ENCODE measurements around the gene CCSER1.

Gene CCSER1

GRCh38 chr4:91280551-91281290 lies 1153.5 kb downstream of the CCSER1 start:
- no peaks in the 10 kb centered on the region for H3K9me2 ChIP-seq (replicated peaks; ENCODE audit: low read depth, low read length)
- TF ChIP-seq CTCF (conservative IDR thresholded peaks at IDR 0.05; ENCODE audit: low read length) (no peak), EZH2phosphoT487 (IDR thresholded peaks at IDR 0.05; ENCODE audit: borderline replicate concordance) (no peak)
- H3F3A ChIP-seq (ENCODE audit: low read depth) = no peaks in the 10 kb centered on the region
- no peaks in the 10 kb centered on the region for H4K20me1 ChIP-seq (ENCODE audit: insufficient read depth, low read length, poor library complexity, severe bottlenecking)
- H3K9ac ChIP-seq (ENCODE audit: low read depth, low read length, poor library complexity, severe bottlenecking) = no peak overlapping the region
- no peaks in the 10 kb centered on the region for H3K27me3 ChIP-seq (ENCODE audit: insufficient read depth, low read length, poor library complexity, severe bottlenecking)
- no peak overlapping the region for H3K4me3 ChIP-seq (ENCODE audit: low read length, poor library complexity, severe bottlenecking)
- H3K4me2 ChIP-seq (ENCODE audit: low read depth, low read length, poor library complexity, severe bottlenecking) = no peak overlapping the region
- no peaks in the 10 kb centered on the region for H3K9me3 ChIP-seq (ENCODE audit: insufficient read depth, low read depth, low read length)
- no peaks in the 10 kb centered on the region for H3K79me2 ChIP-seq (ENCODE audit: insufficient read depth, low read length)
- no peaks in the 10 kb centered on the region for H3K4me1 ChIP-seq (ENCODE audit: insufficient read depth, low read length, poor library complexity, severe bottlenecking)
- no peak overlapping the region for H2AFZ ChIP-seq (ENCODE audit: low read length)
- no peaks in the 10 kb centered on the region for H3K36me3 ChIP-seq (ENCODE audit: insufficient read depth, low read length)

GRCh38 chr4:91282217-91282616 lies 1155.0 kb downstream of the CCSER1 start:
- Histone ChIP-seq H3K9me2 (replicated peaks; ENCODE audit: low read depth, low read length) (no peaks in the 10 kb centered on the region), H3F3A (ENCODE audit: low read depth) (no peaks in the 10 kb centered on the region), H2AFZ (ENCODE audit: low read length) (no peak overlapping the region), H3K4me3 (ENCODE audit: low read length, poor library complexity, severe bottlenecking) (no peak overlapping the region), H3K4me1 (ENCODE audit: insufficient read depth, low read length, poor library complexity, severe bottlenecking) (no peaks in the 10 kb centered on the region), H3K36me3 (ENCODE audit: insufficient read depth, low read length) (no peaks in the 10 kb centered on the region), H4K20me1 (ENCODE audit: insufficient read depth, low read length, poor library complexity, severe bottlenecking) (no peaks in the 10 kb centered on the region), H3K9ac (ENCODE audit: low read depth, low read length, poor library complexity, severe bottlenecking) (no peak overlapping the region), H3K9me3 (ENCODE audit: insufficient read depth, low read depth, low read length) (no peaks in the 10 kb centered on the region), H3K79me2 (ENCODE audit: insufficient read depth, low read length) (no peaks in the 10 kb centered on the region), H3K27me3 (ENCODE audit: insufficient read depth, low read length, poor library complexity, severe bottlenecking) (no peaks in the 10 kb centered on the region), H3K4me2 (ENCODE audit: low read depth, low read length, poor library complexity, severe bottlenecking) (no peak overlapping the region)
- TF ChIP-seq EZH2phosphoT487 (IDR thresholded peaks at IDR 0.05; ENCODE audit: borderline replicate concordance) = no peak
- TF ChIP-seq CTCF (conservative IDR thresholded peaks at IDR 0.05; ENCODE audit: low read length) = no peak

GRCh38 chr4:91283726-91284230 lies 1156.6 kb downstream of the CCSER1 start:
- Histone ChIP-seq H3K4me3 (ENCODE audit: low read length, poor library complexity, severe bottlenecking) (no peak overlapping the region), H2AFZ (ENCODE audit: low read length) (no peak overlapping the region), H3K79me2 (ENCODE audit: insufficient read depth, low read length) (no peaks in the 10 kb centered on the region), H3F3A (ENCODE audit: low read depth) (no peaks in the 10 kb centered on the region), H3K4me2 (ENCODE audit: low read depth, low read length, poor library complexity, severe bottlenecking) (no peak overlapping the region), H3K27me3 (ENCODE audit: insufficient read depth, low read length, poor library complexity, severe bottlenecking) (no peaks in the 10 kb centered on the region), H3K4me1 (ENCODE audit: insufficient read depth, low read length, poor library complexity, severe bottlenecking) (no peaks in the 10 kb centered on the region), H4K20me1 (ENCODE audit: insufficient read depth, low read length, poor library complexity, severe bottlenecking) (no peaks in the 10 kb centered on the region), H3K9me2 (replicated peaks; ENCODE audit: low read depth, low read length) (no peaks in the 10 kb centered on the region), H3K36me3 (ENCODE audit: insufficient read depth, low read length) (no peaks in the 10 kb centered on the region), H3K9me3 (ENCODE audit: insufficient read depth, low read depth, low read length) (no peaks in the 10 kb centered on the region), H3K9ac (ENCODE audit: low read depth, low read length, poor library complexity, severe bottlenecking) (no peak overlapping the region)
- TF ChIP-seq EZH2phosphoT487 (IDR thresholded peaks at IDR 0.05; ENCODE audit: borderline replicate concordance) = no peak
- no peak for TF ChIP-seq CTCF (conservative IDR thresholded peaks at IDR 0.05; ENCODE audit: low read length)

All from Loucy (cell line).